ENCODE data around the gene RBL1.
"Not testable (repeated sequence)": the region's sequence is repeated elsewhere in the genome, so short reads cannot be mapped to it uniquely, and the experiment has no call there.

GRCh38 chr20:36962354-36962941, 133.3 kb downstream of the RBL1 start:
- TF ChIP-seq CTCF (conservative IDR thresholded peaks at IDR 0.05; ENCODE audit: low read length); EZH2phosphoT487 (IDR thresholded peaks at IDR 0.05; ENCODE audit: borderline replicate concordance): not testable (repeated sequence)

Data from Loucy (cell line).